Activated CD4-positive, alpha-beta T cell treated with anti-CD3 and anti-CD28 coated beads, Interleukin-2, amount 10 ng/mL, durations not matched to agents 24 days and 14 days (primary cell): ENCODE measurements around the gene PRKD1. TPM values are rescaled to one million over a fixed set of nuclear protein-coding genes. Genes with fewer than 3 reads are reported as not detected.

Experiments used
- DNase-seq: peaks from one replicate; pipeline ENCODE4 v3.0.0; 2022
- H3K27ac Mint-ChIP-seq: one replicate; pipeline ENCODE4 v1.8.0; 2022; ENCODE audit warnings: mild to moderate bottlenecking, mixed read lengths
- H3K27me3 Mint-ChIP-seq: one replicate; pipeline ENCODE4 v1.8.0; 2022; ENCODE audit warnings: mixed read lengths
- H3K36me3 Mint-ChIP-seq: one replicate; pipeline ENCODE4 v1.8.0; 2022; ENCODE audit warnings: low read depth, mild to moderate bottlenecking, mixed read lengths
- H3K4me1 Mint-ChIP-seq: one replicate; pipeline ENCODE4 v1.8.0; 2021; ENCODE audit warnings: mixed read lengths
- H3K4me3 Mint-ChIP-seq: one replicate; pipeline ENCODE4 v1.8.0; 2022; ENCODE audit warnings: mild to moderate bottlenecking, moderate library complexity, mixed read lengths
- H3K9me3 Mint-ChIP-seq: one replicate; pipeline ENCODE4 v1.8.0; 2021; ENCODE audit warnings: mixed read lengths
- intact Hi-C: fragments of 100-400 bp; cut with micrococcal nuclease; formaldehyde crosslinking; loops from one replicate; pipeline ENCODE4 v1.15.1; 2023
- total RNA-seq: library from RNA; stranded (reverse); gene quantifications from 2 replicates; pipeline ENCODE4 v1.2.3, GENCODE V29; 2022

PRKD1 gene
- total RNA-seq, 1 donor from 2014 or later = not detected

GRCh38 chr14:29810064-29810463 lies 117.6 kb downstream of the PRKD1 start:
- no peaks in the 10 kb centered on the region for H3K27me3 Mint-ChIP-seq
- intact Hi-C loops = no loop called here
- H3K27ac Mint-ChIP-seq = no peak overlapping the region
- H3K4me1 Mint-ChIP-seq = no peaks in the 10 kb centered on the region
- no peak overlapping the region for H3K4me3 Mint-ChIP-seq
- H3K9me3 Mint-ChIP-seq = peaks cover 2% of the 10 kb centered on the region
- no peak for DNase-seq
- H3K36me3 Mint-ChIP-seq = no peaks in the 10 kb centered on the region

GRCh38 chr14:29806124-29806517 lies 121.5 kb downstream of the PRKD1 start:
- Mint-ChIP-seq H3K4me1 (no peaks in the 10 kb centered on the region), H3K4me3 (no peak overlapping the region), H3K27me3 (no peaks in the 10 kb centered on the region), H3K27ac (no peak overlapping the region), H3K9me3 (peaks cover 5% of the 10 kb centered on the region), H3K36me3 (no peaks in the 10 kb centered on the region)
- intact Hi-C loops = no loop called here
- DNase-seq = no peak

- intact Hi-C loops = no loop called here
- Mint-ChIP-seq H3K4me1 (no peaks in the 10 kb centered on the region), H3K27me3 (no peaks in the 10 kb centered on the region), H3K27ac (no peak overlapping the region), H3K9me3 (peaks cover 5% of the 10 kb centered on the region), H3K4me3 (no peak overlapping the region), H3K36me3 (no peaks in the 10 kb centered on the region)
- no peak for DNase-seq
Measured at GRCh38 chr14:29805415-29806123, 122.1 kb downstream of the PRKD1 start.

GRCh38 chr14:29804481-29805266 lies 123.0 kb downstream of the PRKD1 start:
- Mint-ChIP-seq H3K27me3 (no peaks in the 10 kb centered on the region), H3K4me3 (no peak overlapping the region), H3K9me3 (peaks cover 5% of the 10 kb centered on the region), H3K36me3 (no peaks in the 10 kb centered on the region), H3K4me1 (no peaks in the 10 kb centered on the region), H3K27ac (no peak overlapping the region)
- intact Hi-C loops = no loop called here
- no peak for DNase-seq

GRCh38 chr14:29803045-29803444 lies 124.6 kb downstream of the PRKD1 start:
- H3K4me1 Mint-ChIP-seq = no peaks in the 10 kb centered on the region
- intact Hi-C loops = no loop called here
- DNase-seq = no peak
- no peaks in the 10 kb centered on the region for H3K36me3 Mint-ChIP-seq
- H3K27ac Mint-ChIP-seq = no peak overlapping the region
- peaks cover 3% of the 10 kb centered on the region for H3K9me3 Mint-ChIP-seq
- H3K4me3 Mint-ChIP-seq = no peak overlapping the region
- H3K27me3 Mint-ChIP-seq = no peaks in the 10 kb centered on the region

- Mint-ChIP-seq H3K27ac (no peak overlapping the region), H3K27me3 (no peaks in the 10 kb centered on the region), H3K9me3 (peaks cover 3% of the 10 kb centered on the region), H3K4me1 (no peaks in the 10 kb centered on the region), H3K36me3 (no peaks in the 10 kb centered on the region), H3K4me3 (no peak overlapping the region)
- intact Hi-C loops = no loop called here
- DNase-seq = no peak
Measured at GRCh38 chr14:29802211-29802610, 125.4 kb downstream of the PRKD1 start.

GRCh38 chr14:29800961-29801360 lies 126.7 kb downstream of the PRKD1 start:
- Mint-ChIP-seq H3K36me3 (no peaks in the 10 kb centered on the region), H3K4me3 (no peak overlapping the region), H3K4me1 (no peaks in the 10 kb centered on the region), H3K27me3 (no peaks in the 10 kb centered on the region), H3K27ac (no peak overlapping the region), H3K9me3 (peaks cover 3% of the 10 kb centered on the region)
- intact Hi-C loops = no loop called here
- DNase-seq = no peak

GRCh38 chr14:29799464-29800095 lies 128.1 kb downstream of the PRKD1 start:
- no peak overlapping the region for H3K4me3 Mint-ChIP-seq

GRCh38 chr14:29798811-29799210 lies 128.8 kb downstream of the PRKD1 start:
- Mint-ChIP-seq H3K36me3 (no peaks in the 10 kb centered on the region), H3K27ac (no peak overlapping the region), H3K9me3 (peaks cover 3% of the 10 kb centered on the region), H3K27me3 (no peaks in the 10 kb centered on the region), H3K4me3 (no peak overlapping the region), H3K4me1 (no peaks in the 10 kb centered on the region)
- intact Hi-C loops = no loop called here
- DNase-seq = no peak

More at GRCh38 chr14:29799464-29800095, 128.1 kb downstream of the PRKD1 start:
- H3K36me3 Mint-ChIP-seq = no peaks in the 10 kb centered on the region
- peaks cover 3% of the 10 kb centered on the region for H3K9me3 Mint-ChIP-seq
- intact Hi-C loops = no loop called here
- H3K27ac Mint-ChIP-seq = no peak overlapping the region
- no peaks in the 10 kb centered on the region for H3K4me1 Mint-ChIP-seq
- no peaks in the 10 kb centered on the region for H3K27me3 Mint-ChIP-seq
- no peak for DNase-seq

GRCh38 chr14:29798108-29798663 lies 129.5 kb downstream of the PRKD1 start:
- no peaks in the 10 kb centered on the region for H3K27me3 Mint-ChIP-seq
- no peak overlapping the region for H3K4me3 Mint-ChIP-seq
- no peak for DNase-seq
- no peak overlapping the region for H3K27ac Mint-ChIP-seq
- H3K9me3 Mint-ChIP-seq = peaks cover 3% of the 10 kb centered on the region
- intact Hi-C loops = no loop called here
- no peaks in the 10 kb centered on the region for H3K4me1 Mint-ChIP-seq
- no peaks in the 10 kb centered on the region for H3K36me3 Mint-ChIP-seq

- Mint-ChIP-seq H3K4me3 (no peak overlapping the region), H3K9me3 (no peaks in the 10 kb centered on the region), H3K27ac (no peak overlapping the region), H3K36me3 (no peaks in the 10 kb centered on the region), H3K4me1 (no peaks in the 10 kb centered on the region), H3K27me3 (no peaks in the 10 kb centered on the region)
- no peak for DNase-seq
- intact Hi-C loops = no loop called here
Measured at GRCh38 chr14:29796853-29797252, 130.8 kb downstream of the PRKD1 start.

GRCh38 chr14:29789475-29789874 lies 138.2 kb downstream of the PRKD1 start:
- DNase-seq = no peak
- Mint-ChIP-seq H3K9me3 (peaks cover 4% of the 10 kb centered on the region), H3K27ac (no peak overlapping the region), H3K4me1 (no peaks in the 10 kb centered on the region), H3K4me3 (no peak overlapping the region), H3K27me3 (no peaks in the 10 kb centered on the region), H3K36me3 (no peaks in the 10 kb centered on the region)
- intact Hi-C loops = no loop called here

- DNase-seq = no peak
- intact Hi-C loops = no loop called here
- no peaks in the 10 kb centered on the region for H3K27me3 Mint-ChIP-seq
- peaks cover 10% of the 10 kb centered on the region for H3K9me3 Mint-ChIP-seq
- H3K27ac Mint-ChIP-seq = no peak overlapping the region
- no peaks in the 10 kb centered on the region for H3K4me1 Mint-ChIP-seq
- no peaks in the 10 kb centered on the region for H3K36me3 Mint-ChIP-seq
- no peak overlapping the region for H3K4me3 Mint-ChIP-seq
Measured at GRCh38 chr14:29788093-29788492, 139.6 kb downstream of the PRKD1 start.

- DNase-seq = no peak
- Mint-ChIP-seq H3K4me1 (no peaks in the 10 kb centered on the region), H3K27me3 (no peaks in the 10 kb centered on the region), H3K36me3 (no peaks in the 10 kb centered on the region), H3K27ac (no peak overlapping the region), H3K4me3 (no peak overlapping the region), H3K9me3 (peaks cover 8% of the 10 kb centered on the region)
- intact Hi-C loops = no loop called here
Measured at GRCh38 chr14:29783556-29783955, 144.1 kb downstream of the PRKD1 start.
